GM08714 (cell line): ENCODE results near the gene CCSER1.
"Not testable (repeated sequence)": the region's sequence is repeated elsewhere in the genome, so short reads cannot be mapped to it uniquely, and the experiment has no call there.

ENCODE experiments used
- H3K4me3 ChIP-seq: fragments of 200-500 bp; sonication (Bioruptor generic); 2 replicates; pipeline ENCODE4 v1.5.1; 2014; ENCODE audit warnings: mild to moderate bottlenecking, low read length, inconsistent platforms
- ZNF274 ChIP-seq: IDR thresholded peaks from 2 replicates; pipeline ENCODE4 v1.6.1; 2012; ENCODE audit warnings: mild to moderate bottlenecking, low read depth, low read length

CCSER1 gene

GRCh38 chr4:90349636-90350035 is 222.4 kb downstream of the CCSER1 start:
- H3K4me3 ChIP-seq = no peak overlapping the region
- TF ChIP-seq ZNF274 = no peak

- no peak overlapping the region for H3K4me3 ChIP-seq
- no peak for TF ChIP-seq ZNF274
Observed at GRCh38 chr4:90357117-90357710, 230.0 kb downstream of the CCSER1 start.

GRCh38 chr4:90375081-90375480 is 247.9 kb downstream of the CCSER1 start:
- H3K4me3 ChIP-seq = no peak overlapping the region
- TF ChIP-seq ZNF274 = no peak

- H3K4me3 ChIP-seq = no peak overlapping the region
- TF ChIP-seq ZNF274 = no peak
Observed at GRCh38 chr4:90393215-90393614, 266.0 kb downstream of the CCSER1 start.

GRCh38 chr4:90403781-90404180 is 276.6 kb downstream of the CCSER1 start:
- no peak for TF ChIP-seq ZNF274
- H3K4me3 ChIP-seq = no peak overlapping the region

- not testable (repeated sequence) for H3K4me3 ChIP-seq
Observed at GRCh38 chr4:90407897-90408296, 280.7 kb downstream of the CCSER1 start.

GRCh38 chr4:90412786-90413185 is 285.6 kb downstream of the CCSER1 start:
- not testable (repeated sequence) for H3K4me3 ChIP-seq

- no peak for TF ChIP-seq ZNF274
Observed at GRCh38 chr4:90415116-90415515, 287.9 kb downstream of the CCSER1 start.

GRCh38 chr4:90419124-90419711 is 292.0 kb downstream of the CCSER1 start:
- no peak overlapping the region for H3K4me3 ChIP-seq
- no peak for TF ChIP-seq ZNF274

More at GRCh38 chr4:90415116-90415515, 287.9 kb downstream of the CCSER1 start:
- no peak overlapping the region for H3K4me3 ChIP-seq

- TF ChIP-seq ZNF274 = no peak
- no peak overlapping the region for H3K4me3 ChIP-seq
Observed at GRCh38 chr4:90421161-90421560, 294.0 kb downstream of the CCSER1 start.

- no peak overlapping the region for H3K4me3 ChIP-seq
- no peak for TF ChIP-seq ZNF274
Observed at GRCh38 chr4:90425893-90426292, 298.7 kb downstream of the CCSER1 start.

- no peak for TF ChIP-seq ZNF274
Observed at GRCh38 chr4:90438522-90438921, 311.3 kb downstream of the CCSER1 start.

GRCh38 chr4:90441770-90442169 is 314.6 kb downstream of the CCSER1 start:
- no peak for TF ChIP-seq ZNF274
- no peak overlapping the region for H3K4me3 ChIP-seq

More at GRCh38 chr4:90438522-90438921, 311.3 kb downstream of the CCSER1 start:
- H3K4me3 ChIP-seq = no peak overlapping the region

- no peak for TF ChIP-seq ZNF274
- no peak overlapping the region for H3K4me3 ChIP-seq
Observed at GRCh38 chr4:90442619-90443018, 315.4 kb downstream of the CCSER1 start.

GRCh38 chr4:90443231-90443630 is 316.0 kb downstream of the CCSER1 start:
- TF ChIP-seq ZNF274 = no peak
- no peak overlapping the region for H3K4me3 ChIP-seq

- no peak overlapping the region for H3K4me3 ChIP-seq
- TF ChIP-seq ZNF274 = no peak
Observed at GRCh38 chr4:90444904-90445303, 317.7 kb downstream of the CCSER1 start.

GRCh38 chr4:90445380-90445779 is 318.2 kb downstream of the CCSER1 start:
- H3K4me3 ChIP-seq = no peak overlapping the region
- no peak for TF ChIP-seq ZNF274
